ENCODE measurements around the gene FHIP1A.
A peak's percentile ranks its signal among the peaks of the same experiment; 100 is the strongest.

Gene FHIP1A

GRCh38 chr4:151407018-151407417 lies 2.0 kb upstream of the FHIP1A start:
- Mint-ChIP-seq H3K27me3 (peaks cover 6% of the 10 kb centered on the region), H3K4me3 (no peak overlapping the region), H3K36me3 (no peaks in the 10 kb centered on the region), H3K4me1 (peaks cover 18% of the 10 kb centered on the region), H3K27ac (no peak overlapping the region), H3K9me3 (no peaks in the 10 kb centered on the region)
- ATAC-seq (ENCODE audit: low read depth) (no peak), DNase-seq (ENCODE audit: low spot score in 2 of 2) (no peak)

GRCh38 chr4:151407466-151408379 lies 1.3 kb upstream of the FHIP1A start:
- Mint-ChIP-seq H3K36me3 (no peaks in the 10 kb centered on the region), H3K4me1 (peaks cover 18% of the 10 kb centered on the region), H3K27ac (no peak overlapping the region), H3K9me3 (no peaks in the 10 kb centered on the region), H3K4me3 (peak overlapping the region; percentile 83), H3K27me3 (peaks cover 6% of the 10 kb centered on the region)
- peak in 1 of 2 donors; percentile 14 for DNase-seq (ENCODE audit: low spot score in 2 of 2)
- ATAC-seq (ENCODE audit: low read depth): peak; percentile 30

- Mint-ChIP-seq H3K4me3 (peak overlapping the region; percentile 83), H3K9me3 (no peaks in the 10 kb centered on the region), H3K27me3 (peaks cover 7% of the 10 kb centered on the region), H3K4me1 (peaks cover 18% of the 10 kb centered on the region), H3K27ac (no peak overlapping the region), H3K36me3 (no peaks in the 10 kb centered on the region)
- ATAC-seq (ENCODE audit: low read depth) (no peak), DNase-seq (ENCODE audit: low spot score in 2 of 2) (no peak)
Measured at GRCh38 chr4:151408380-151408629, 671 bp upstream of the FHIP1A start.

GRCh38 chr4:151409470-151410313 lies 716 bp downstream of the FHIP1A start:
- peaks cover 7% of the 10 kb centered on the region for H3K27me3 Mint-ChIP-seq
- peak overlapping the region; percentile 85 for H3K4me3 Mint-ChIP-seq
- DNase-seq (ENCODE audit: low spot score in 2 of 2) (peak in 1 of 2 donors; percentile 15), ATAC-seq (ENCODE audit: low read depth) (no peak)
- H3K36me3 Mint-ChIP-seq: no peaks in the 10 kb centered on the region
- peak overlapping the region; percentile 7 for H3K27ac Mint-ChIP-seq
- peaks cover 16% of the 10 kb centered on the region for H3K4me1 Mint-ChIP-seq
- no peaks in the 10 kb centered on the region for H3K9me3 Mint-ChIP-seq

- no peaks in the 10 kb centered on the region for H3K4me1 Mint-ChIP-seq
- ATAC-seq (ENCODE audit: low read depth): no peak
- H3K36me3 Mint-ChIP-seq: peaks cover 2% of the 10 kb centered on the region
- H3K27me3 Mint-ChIP-seq: peaks cover 1% of the 10 kb centered on the region
- peaks cover 2% of the 10 kb centered on the region for H3K9me3 Mint-ChIP-seq
- no peak for DNase-seq (ENCODE audit: low spot score in 2 of 2)
- no peak overlapping the region for H3K4me3 Mint-ChIP-seq
- no peak overlapping the region for H3K27ac Mint-ChIP-seq
Measured at GRCh38 chr4:151415978-151416377, 7.0 kb downstream of the FHIP1A start.

- Mint-ChIP-seq H3K27me3 (peaks cover 6% of the 10 kb centered on the region), H3K4me1 (no peaks in the 10 kb centered on the region), H3K27ac (no peak overlapping the region), H3K4me3 (no peak overlapping the region), H3K36me3 (peaks cover 2% of the 10 kb centered on the region), H3K9me3 (peaks cover 2% of the 10 kb centered on the region)
- no peak for ATAC-seq (ENCODE audit: low read depth)
- no peak for DNase-seq (ENCODE audit: low spot score in 2 of 2)
Measured at GRCh38 chr4:151417164-151417571, 8.2 kb downstream of the FHIP1A start.

- H3K27me3 Mint-ChIP-seq: peaks cover 6% of the 10 kb centered on the region
- ATAC-seq (ENCODE audit: low read depth) (no peak), DNase-seq (ENCODE audit: low spot score in 2 of 2) (no peak)
- no peaks in the 10 kb centered on the region for H3K4me1 Mint-ChIP-seq
- peaks cover 2% of the 10 kb centered on the region for H3K9me3 Mint-ChIP-seq
- H3K36me3 Mint-ChIP-seq: peaks cover 2% of the 10 kb centered on the region
- H3K4me3 Mint-ChIP-seq: no peak overlapping the region
- H3K27ac Mint-ChIP-seq: no peak overlapping the region
Measured at GRCh38 chr4:151417766-151418376, 8.9 kb downstream of the FHIP1A start.

- Mint-ChIP-seq H3K27me3 (peaks cover 5% of the 10 kb centered on the region), H3K4me1 (no peaks in the 10 kb centered on the region), H3K4me3 (no peak overlapping the region), H3K27ac (no peak overlapping the region), H3K36me3 (peaks cover 2% of the 10 kb centered on the region), H3K9me3 (peaks cover 2% of the 10 kb centered on the region)
- DNase-seq (ENCODE audit: low spot score in 2 of 2): no peak
- ATAC-seq (ENCODE audit: low read depth): no peak
Measured at GRCh38 chr4:151418385-151418784, 9.4 kb downstream of the FHIP1A start.

GRCh38 chr4:151418856-151419255 lies 9.9 kb downstream of the FHIP1A start:
- Mint-ChIP-seq H3K4me3 (no peak overlapping the region), H3K9me3 (peaks cover 2% of the 10 kb centered on the region), H3K36me3 (peaks cover 2% of the 10 kb centered on the region), H3K4me1 (no peaks in the 10 kb centered on the region), H3K27me3 (peaks cover 5% of the 10 kb centered on the region), H3K27ac (no peak overlapping the region)
- DNase-seq (ENCODE audit: low spot score in 2 of 2) (no peak), ATAC-seq (ENCODE audit: low read depth) (no peak)

GRCh38 chr4:151420250-151420807 lies 11.4 kb downstream of the FHIP1A start:
- Mint-ChIP-seq H3K27me3 (peaks cover 5% of the 10 kb centered on the region), H3K4me3 (no peak overlapping the region), H3K36me3 (peaks cover 2% of the 10 kb centered on the region), H3K27ac (no peak overlapping the region), H3K4me1 (no peaks in the 10 kb centered on the region), H3K9me3 (peaks cover 2% of the 10 kb centered on the region)
- ATAC-seq (ENCODE audit: low read depth) (no peak), DNase-seq (ENCODE audit: low spot score in 2 of 2) (no peak)

- no peak overlapping the region for H3K4me3 Mint-ChIP-seq
- H3K27ac Mint-ChIP-seq: no peak overlapping the region
- peaks cover 2% of the 10 kb centered on the region for H3K36me3 Mint-ChIP-seq
- ATAC-seq (ENCODE audit: low read depth) (no peak), DNase-seq (ENCODE audit: low spot score in 2 of 2) (no peak)
- peaks cover 5% of the 10 kb centered on the region for H3K9me3 Mint-ChIP-seq
- no peaks in the 10 kb centered on the region for H3K4me1 Mint-ChIP-seq
- peaks cover 6% of the 10 kb centered on the region for H3K27me3 Mint-ChIP-seq
Measured at GRCh38 chr4:151422854-151423253, 13.9 kb downstream of the FHIP1A start.

GRCh38 chr4:151426513-151426912 lies 17.5 kb downstream of the FHIP1A start:
- Mint-ChIP-seq H3K27me3 (peaks cover 6% of the 10 kb centered on the region), H3K4me1 (no peaks in the 10 kb centered on the region), H3K9me3 (peaks cover 3% of the 10 kb centered on the region), H3K4me3 (no peak overlapping the region), H3K36me3 (no peaks in the 10 kb centered on the region), H3K27ac (no peak overlapping the region)
- DNase-seq (ENCODE audit: low spot score in 2 of 2): no peak
- ATAC-seq (ENCODE audit: low read depth): no peak

- no peaks in the 10 kb centered on the region for H3K36me3 Mint-ChIP-seq
- peaks cover 1% of the 10 kb centered on the region for H3K27me3 Mint-ChIP-seq
- ATAC-seq (ENCODE audit: low read depth): no peak
- no peak overlapping the region for H3K4me3 Mint-ChIP-seq
- H3K9me3 Mint-ChIP-seq: peaks cover 3% of the 10 kb centered on the region
- H3K27ac Mint-ChIP-seq: no peak overlapping the region
- DNase-seq (ENCODE audit: low spot score in 2 of 2): no peak
- H3K4me1 Mint-ChIP-seq: no peaks in the 10 kb centered on the region
Measured at GRCh38 chr4:151427266-151427665, 18.3 kb downstream of the FHIP1A start.

GRCh38 chr4:151428346-151428745 lies 19.4 kb downstream of the FHIP1A start:
- Mint-ChIP-seq H3K27me3 (peaks cover 7% of the 10 kb centered on the region), H3K4me1 (no peaks in the 10 kb centered on the region), H3K27ac (no peak overlapping the region), H3K9me3 (peaks cover 3% of the 10 kb centered on the region), H3K36me3 (no peaks in the 10 kb centered on the region), H3K4me3 (no peak overlapping the region)
- DNase-seq (ENCODE audit: low spot score in 2 of 2) (no peak), ATAC-seq (ENCODE audit: low read depth) (no peak)
